ENCODE data around the gene SHANK2.

The SHANK2 gene

GRCh38 chr11:71268706-71269321 is 16.4 kb upstream of the SHANK2 start:
- no peak for DNase-seq

- no peak for DNase-seq
Observed at GRCh38 chr11:71267807-71268421, 15.5 kb upstream of the SHANK2 start.

- no peak for DNase-seq
Observed at GRCh38 chr11:71266114-71266833, 13.9 kb upstream of the SHANK2 start.

GRCh38 chr11:71265559-71266092 is 13.2 kb upstream of the SHANK2 start:
- DNase-seq = no peak

GRCh38 chr11:71263386-71263785 is 11.0 kb upstream of the SHANK2 start:
- no peak for DNase-seq

GRCh38 chr11:71255800-71256479 is 3.6 kb upstream of the SHANK2 start:
- no peak for DNase-seq

- DNase-seq = peak; percentile 40
Observed at GRCh38 chr11:71255323-71255722, 2.9 kb upstream of the SHANK2 start.

- DNase-seq = no peak
Observed at GRCh38 chr11:71253794-71254193, 1.4 kb upstream of the SHANK2 start.

GRCh38 chr11:71252770-71253730 is 673 bp upstream of the SHANK2 start:
- peak; percentile 45 for DNase-seq

GRCh38 chr11:71251761-71252268 is 562 bp downstream of the SHANK2 start:
- peak; percentile 31 for DNase-seq

- DNase-seq = peak; percentile 31
Observed at GRCh38 chr11:71251151-71251721, 1.1 kb downstream of the SHANK2 start.

GRCh38 chr11:71250523-71251150 is 1.7 kb downstream of the SHANK2 start:
- DNase-seq = no peak

- DNase-seq = no peak
Observed at GRCh38 chr11:71249301-71249700, 3.1 kb downstream of the SHANK2 start.

- DNase-seq = no peak
Observed at GRCh38 chr11:71248656-71249055, 3.7 kb downstream of the SHANK2 start.

- DNase-seq = no peak
Observed at GRCh38 chr11:71248251-71248570, 4.2 kb downstream of the SHANK2 start.

- peak; percentile 48 for DNase-seq
Observed at GRCh38 chr11:71247551-71248250, 4.7 kb downstream of the SHANK2 start.

- DNase-seq = no peak
Observed at GRCh38 chr11:71246559-71246958, 5.8 kb downstream of the SHANK2 start.

- DNase-seq = no peak
Observed at GRCh38 chr11:71245601-71246391, 6.6 kb downstream of the SHANK2 start.

- DNase-seq = no peak
Observed at GRCh38 chr11:71244116-71244810, 8.1 kb downstream of the SHANK2 start.

Data from DMS79 (cell line).